Mucosa of descending colon (tissue), 3 donors: Measurements from ENCODE around the gene MAK. TPM values are rescaled to one million over a fixed set of nuclear protein-coding genes. Genes with fewer than 3 reads are reported as not detected.
"Not testable (repeated sequence)": the region's sequence is repeated elsewhere in the genome, so short reads cannot be mapped to it uniquely, and the experiment has no call there.

Experiments used
- ATAC-seq: fragments of 200-7000 bp; cut with Tn5 transposase; one replicate; pipeline ENCODE4 v1.9.1; 2020; ENCODE audit warnings: mild to moderate bottlenecking, moderate library complexity
- DNase-seq, 3 donors: peaks; one replicate each; pipeline ENCODE4 v3.0.0-alpha.2; 2020
- H3K36me3 ChIP-seq: fragments of 200-600 bp; one replicate; pipeline ENCODE4 v1.8.0; 2021; ENCODE audit warnings: low read depth, mild to moderate bottlenecking
- H3K4me1 ChIP-seq: fragments of 200-600 bp; one replicate; pipeline ENCODE4 v1.8.0; 2021; ENCODE audit warnings: low read depth, mild to moderate bottlenecking
- H3K4me3 ChIP-seq: fragments of 200-600 bp; one replicate; pipeline ENCODE4 v1.8.0; 2021; ENCODE audit warnings: mild to moderate bottlenecking
- H3K9me3 ChIP-seq: fragments of 200-600 bp; one replicate; pipeline ENCODE4 v1.8.0; 2021; ENCODE audit warnings: mild to moderate bottlenecking
- intact Hi-C, 2 donors: fragments of 100-400 bp; cut with DNase I in 1 of 2; cut with micrococcal nuclease in 1 of 2; formaldehyde crosslinking; loops; one replicate each; pipeline versions ENCODE4 v1.11.0 to v1.11.1; 2022; cut with DNase I, micrococcal nuclease
- total RNA-seq, 3 donors: library from RNA; stranded (reverse); fragmentation: NEBNext Ultra II Directional in 2 of 3; extraction: Animal tissue kit (Norgen Biotek cat#: 25700) in 2 of 3; gene quantifications; one replicate each; pipeline versions ENCODE4 v1.2.1 to v1.2.4, GENCODE V29; 2021 to 2023
- TF ChIP-seq, protein P1 (sequence below): fragments of 200-600 bp; IDR thresholded peaks from one replicate; pipeline ENCODE4 v1.8.0; 2022; ENCODE audit warnings: antibody characterized with exemption, mild to moderate bottlenecking
- donor health status: DM: no; HTN: no; CAD: no; lungs with moderate emphysema.
- donor health status: DM: no; HTN: no; CAD: no.
- donor health status: DM: no; HTN: yes; CAD: no.

Gene MAK
- total RNA-seq, 3 donors from 2014 or later: not detected

DNA sequence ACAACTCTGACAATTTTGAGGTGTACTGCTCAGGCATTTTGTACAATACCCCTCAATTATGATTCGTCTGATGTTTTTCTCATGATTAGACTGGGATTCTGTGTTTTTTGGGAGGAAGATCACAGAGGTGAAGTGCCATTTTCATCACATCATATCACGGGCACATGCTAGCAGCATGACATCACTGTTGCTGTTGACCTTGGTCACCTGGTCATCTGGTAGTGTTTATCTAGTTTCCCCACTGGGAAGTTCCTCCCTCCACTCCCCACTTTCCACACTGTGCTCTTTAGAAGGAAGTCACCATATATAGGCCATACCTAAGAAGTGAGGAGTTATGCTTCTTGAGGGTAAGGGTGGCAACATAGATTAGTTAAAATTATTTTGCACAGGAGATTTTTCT is 22.7 kb upstream of the MAK start:
- Histone ChIP-seq H3K36me3 (no peaks in the 10 kb centered on the region), H3K4me3 (no peak overlapping the region), H3K9me3 (no peaks in the 10 kb centered on the region), H3K4me1 (no peaks in the 10 kb centered on the region)
- ATAC-seq: no peak
- intact Hi-C loops: no loop called here
- TF ChIP-seq, protein P1, sequence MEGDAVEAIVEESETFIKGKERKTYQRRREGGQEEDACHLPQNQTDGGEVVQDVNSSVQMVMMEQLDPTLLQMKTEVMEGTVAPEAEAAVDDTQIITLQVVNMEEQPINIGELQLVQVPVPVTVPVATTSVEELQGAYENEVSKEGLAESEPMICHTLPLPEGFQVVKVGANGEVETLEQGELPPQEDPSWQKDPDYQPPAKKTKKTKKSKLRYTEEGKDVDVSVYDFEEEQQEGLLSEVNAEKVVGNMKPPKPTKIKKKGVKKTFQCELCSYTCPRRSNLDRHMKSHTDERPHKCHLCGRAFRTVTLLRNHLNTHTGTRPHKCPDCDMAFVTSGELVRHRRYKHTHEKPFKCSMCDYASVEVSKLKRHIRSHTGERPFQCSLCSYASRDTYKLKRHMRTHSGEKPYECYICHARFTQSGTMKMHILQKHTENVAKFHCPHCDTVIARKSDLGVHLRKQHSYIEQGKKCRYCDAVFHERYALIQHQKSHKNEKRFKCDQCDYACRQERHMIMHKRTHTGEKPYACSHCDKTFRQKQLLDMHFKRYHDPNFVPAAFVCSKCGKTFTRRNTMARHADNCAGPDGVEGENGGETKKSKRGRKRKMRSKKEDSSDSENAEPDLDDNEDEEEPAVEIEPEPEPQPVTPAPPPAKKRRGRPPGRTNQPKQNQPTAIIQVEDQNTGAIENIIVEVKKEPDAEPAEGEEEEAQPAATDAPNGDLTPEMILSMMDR: no peak
- no peak for DNase-seq

DNA sequence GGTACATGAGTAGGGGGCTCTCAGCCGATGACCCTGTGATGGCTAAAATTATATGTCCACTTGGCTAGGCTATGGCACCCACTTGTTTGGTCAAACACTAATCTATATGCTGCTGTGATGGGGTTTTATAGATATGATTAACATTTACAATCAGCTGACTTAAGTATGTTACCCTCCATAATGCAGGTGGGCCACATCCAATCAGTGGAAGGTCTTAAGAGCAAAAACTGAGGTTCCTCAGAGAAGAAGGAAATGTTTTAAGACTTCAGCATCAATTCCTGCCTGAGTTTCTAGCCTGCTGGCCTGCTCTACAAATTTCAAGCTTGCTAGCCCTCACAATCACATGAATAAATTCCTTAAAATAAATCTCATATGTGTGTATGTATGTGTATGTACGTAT is 18.9 kb upstream of the MAK start:
- TF ChIP-seq, protein P1: no peak
- intact Hi-C loops: no loop called here
- no peak overlapping the region for H3K4me3 ChIP-seq
- no peak for DNase-seq
- no peaks in the 10 kb centered on the region for H3K36me3 ChIP-seq
- H3K4me1 ChIP-seq: no peaks in the 10 kb centered on the region
- H3K9me3 ChIP-seq: peaks cover 14% of the 10 kb centered on the region
- no peak for ATAC-seq

DNA sequence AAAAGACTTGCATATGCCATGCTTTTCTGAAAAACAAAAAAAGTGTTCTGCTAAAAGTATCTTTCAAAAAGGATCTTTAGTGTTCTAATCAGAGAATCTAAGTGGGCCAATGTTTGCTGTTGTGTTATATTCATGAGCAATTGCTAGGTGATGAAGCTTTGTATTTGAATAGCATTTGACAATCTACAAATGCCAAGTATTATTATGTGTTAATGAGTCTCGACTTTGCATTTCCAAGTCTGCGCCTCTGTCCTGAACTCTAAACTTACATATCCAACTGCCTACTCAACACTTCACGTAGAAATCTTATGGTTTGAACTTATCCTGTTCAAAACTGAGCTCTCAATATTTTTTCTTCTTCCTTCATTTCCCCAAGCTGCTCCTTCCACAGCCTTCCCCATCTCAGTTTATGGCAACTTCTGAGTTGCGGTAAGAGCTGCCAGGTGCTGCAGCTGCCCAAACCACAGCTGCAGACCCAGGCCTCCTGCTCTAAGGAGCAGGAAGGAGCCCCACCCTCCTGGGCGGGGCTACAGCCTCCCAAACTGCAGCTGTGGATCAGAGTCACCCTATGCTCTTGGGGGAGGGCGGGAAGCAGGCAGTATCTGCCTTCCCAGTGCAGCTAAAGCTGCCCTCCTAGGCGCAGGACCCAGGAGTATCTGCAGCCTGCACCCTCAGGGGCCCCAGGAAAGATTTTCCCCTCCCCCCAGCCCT is 16.7 kb upstream of the MAK start:
- TF ChIP-seq, protein P1: no peak
- no peaks in the 10 kb centered on the region for H3K4me1 ChIP-seq
- ATAC-seq (no peak), DNase-seq (no peak)
- H3K9me3 ChIP-seq: peaks cover 14% of the 10 kb centered on the region
- intact Hi-C loops: no loop called here
- no peak overlapping the region for H3K4me3 ChIP-seq
- no peaks in the 10 kb centered on the region for H3K36me3 ChIP-seq

DNA sequence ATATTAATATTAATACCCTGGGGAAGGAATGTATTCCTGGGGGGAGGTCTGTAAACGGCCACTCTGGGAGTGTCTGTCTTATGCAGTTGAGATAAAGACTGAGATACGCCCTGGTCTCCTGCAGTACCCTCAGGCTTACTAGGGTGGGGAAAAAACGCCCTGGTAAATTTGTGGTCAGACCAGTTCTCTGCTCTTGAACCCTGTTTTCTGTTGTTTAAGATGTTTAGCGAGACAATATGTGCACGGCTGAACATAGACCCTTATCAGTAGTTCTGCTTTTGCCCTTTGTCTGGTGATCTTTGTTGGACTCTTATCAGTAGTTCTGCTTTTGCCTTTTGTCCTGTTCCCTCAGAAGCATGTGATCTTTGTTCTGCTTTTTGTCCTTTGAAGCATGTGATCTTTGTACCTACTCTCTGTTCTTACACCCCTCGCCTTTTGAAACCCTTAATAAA is 15.5 kb upstream of the MAK start:
- H3K4me1 ChIP-seq, intact Hi-C loops, H3K4me3 ChIP-seq, ATAC-seq, H3K36me3 ChIP-seq, DNase-seq: not testable (repeated sequence)
- peaks cover 14% of the 10 kb centered on the region for H3K9me3 ChIP-seq

DNA sequence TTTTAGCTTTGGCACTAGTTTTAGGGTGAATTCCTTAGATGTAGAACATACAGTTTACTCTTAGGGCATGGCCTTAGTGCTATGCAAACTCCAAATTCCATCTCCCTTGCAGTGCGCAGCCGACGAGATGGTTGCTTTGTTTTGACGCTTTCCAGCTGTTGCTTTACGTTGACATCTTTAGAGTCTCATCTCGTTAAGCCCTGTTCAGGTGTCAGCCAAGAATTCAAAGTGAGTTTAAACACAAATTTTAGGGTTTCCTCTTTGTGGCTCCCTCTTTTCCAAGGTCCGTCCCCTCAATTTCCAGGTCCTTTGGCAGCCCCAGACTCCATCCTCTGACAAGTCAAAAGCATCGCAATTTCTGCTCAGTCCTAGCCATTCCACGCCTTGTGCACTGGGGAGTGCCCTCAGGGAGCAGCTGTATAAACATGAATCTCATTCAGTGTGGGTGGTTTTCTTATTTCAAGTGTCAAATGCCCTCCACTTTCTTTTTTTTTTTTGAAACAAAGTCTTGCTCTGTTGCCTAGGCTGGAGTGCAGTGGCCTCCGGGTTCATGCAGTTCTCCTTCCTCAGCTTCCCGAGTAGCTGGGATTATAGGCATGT is 14.1 kb upstream of the MAK start:
- intact Hi-C loops: no loop called here
- no peak for ATAC-seq
- TF ChIP-seq, protein P1: no peak
- peaks cover 14% of the 10 kb centered on the region for H3K9me3 ChIP-seq
- no peak for DNase-seq
- no peak overlapping the region for H3K4me3 ChIP-seq
- no peaks in the 10 kb centered on the region for H3K36me3 ChIP-seq
- H3K4me1 ChIP-seq: no peaks in the 10 kb centered on the region

DNA sequence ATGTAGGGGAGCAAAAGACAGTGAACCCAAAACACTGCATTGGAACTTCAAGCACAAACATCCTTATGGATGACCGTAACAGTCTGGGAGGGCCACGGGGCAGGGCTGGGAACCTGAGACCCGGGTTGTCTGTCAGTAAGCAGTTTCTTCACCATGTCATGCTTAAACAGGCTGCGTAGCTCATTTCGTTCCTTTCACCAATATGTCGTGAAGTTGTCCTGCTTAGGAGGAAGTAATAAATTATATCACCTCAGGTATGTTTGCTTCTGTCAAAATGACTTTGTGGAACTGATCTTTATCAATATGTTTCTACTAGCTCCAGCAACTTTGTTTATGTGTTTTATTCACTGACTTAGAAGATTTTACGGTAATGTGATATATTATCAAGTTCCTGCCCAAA is 12.4 kb upstream of the MAK start:
- Histone ChIP-seq H3K4me3 (no peak overlapping the region), H3K9me3 (peaks cover 14% of the 10 kb centered on the region), H3K4me1 (no peaks in the 10 kb centered on the region), H3K36me3 (no peaks in the 10 kb centered on the region)
- no peak for DNase-seq
- no peak for ATAC-seq
- intact Hi-C loops: no loop called here
- TF ChIP-seq, protein P1: no peak
